Body of pancreas (tissue), 4 donors: ENCODE measurements around the gene CFAP52.

Source experiments
- CTCF ChIP-seq, 7 experiments: fragments of 450-650 bp in 4 of 7; fragments of 200-600 bp in 3 of 7; sonication (generic) in 3 of 7; IDR thresholded peaks; one replicate each; pipeline ENCODE4 v1.5.1; 2016 to 2019; ENCODE audit warnings: antibody characterized with exemption in 7 of 7
- POLR2A ChIP-seq, 3 donors: fragments of 450-650 bp; IDR thresholded peaks; one replicate each; pipeline ENCODE4 v1.6.1; 2016; ENCODE audit warnings: antibody characterized with exemption in 3 of 3, mild to moderate bottlenecking in 2 of 3

GRCh38 chr17:9587969-9588656 is 11.7 kb downstream of the CFAP52 start:
- TF ChIP-seq POLR2A (IDR thresholded peaks at IDR 0.05) (no peak), CTCF (IDR thresholded peaks at IDR 0.05) (no peak)
